Cardiac muscle cell (in vitro differentiated cells and primary cell): Measurements from ENCODE around the gene SGCE. TPM values are rescaled to one million over a fixed set of nuclear protein-coding genes. Genes with fewer than 3 reads are reported as not detected.

Experiments
- DNase-seq, 2 donors: peaks; one replicate each; pipeline versions ENCODE4 v3.0.0 to v3.0.0-alpha.2; 2010 to 2017; ENCODE audit warnings: low read depth in 1 of 2, low spot score in 1 of 2
- H3K27ac ChIP-seq: fragments of 200-600 bp; sonication (generic); 2 replicates; pipeline ENCODE4 v1.5.1; 2016
- H3K27me3 ChIP-seq: fragments of 200-600 bp; sonication (generic); 2 replicates; pipeline ENCODE4 v1.6.0; 2016; ENCODE audit warnings: control low read depth
- H3K36me3 ChIP-seq: fragments of 200-600 bp; sonication (generic); 2 replicates; pipeline ENCODE4 v1.5.1; 2016; ENCODE audit warnings: control low read depth
- H3K4me1 ChIP-seq: fragments of 200-600 bp; sonication (generic); 2 replicates; pipeline ENCODE4 v1.8.1; 2017; ENCODE audit warnings: low read depth, mild to moderate bottlenecking, mixed run types
- H3K4me3 ChIP-seq: fragments of 200-600 bp; sonication (generic); 2 replicates; pipeline ENCODE4 v1.5.1; 2016; ENCODE audit warnings: mild to moderate bottlenecking
- H3K9me3 ChIP-seq: fragments of 200-600 bp; sonication (generic); 2 replicates; pipeline ENCODE4 v1.5.1; 2017; ENCODE audit warnings: low read depth, mild to moderate bottlenecking, control low read depth
- CTCF ChIP-seq: IDR thresholded peaks from 2 replicates; pipeline ENCODE4 v1.5.1; 2012; ENCODE audit warnings: low read depth, mild to moderate bottlenecking, low read length
- polyA plus RNA-seq: library from polyadenylated mRNA; unstranded; fragments of >200 nt; fragmentation: Nextera tagmentation; extraction: Ambion mirVana; gene quantifications from 2 replicates; pipeline ENCODE4 v1.2.1, GENCODE V29; 2016
- total RNA-seq: library from RNA; depleted of rRNA; stranded (reverse); fragments of >200 nt; gene quantifications from 2 replicates; pipeline ENCODE4 v1.2.3, GENCODE V29; 2016

SGCE gene
- total and polyA plus RNA-seq, 2 experiments from 2014 or later, result 48.8 to 65.0 TPM

GRCh38 chr7:94579470-94579869 lies 76.5 kb downstream of the SGCE start:
- Histone ChIP-seq H3K27ac (no peak overlapping the region), H3K4me1 (no peaks in the 10 kb centered on the region), H3K27me3 (no peaks in the 10 kb centered on the region), H3K4me3 (no peak overlapping the region), H3K9me3 (no peaks in the 10 kb centered on the region), H3K36me3 (peaks cover 4% of the 10 kb centered on the region)
- no peak for DNase-seq
- no peak for TF ChIP-seq CTCF

- H3K36me3 ChIP-seq, result peaks cover 4% of the 10 kb centered on the region
- no peaks in the 10 kb centered on the region for H3K27me3 ChIP-seq
- no peaks in the 10 kb centered on the region for H3K9me3 ChIP-seq
- H3K4me3 ChIP-seq, result no peak overlapping the region
- TF ChIP-seq CTCF, result no peak
- DNase-seq, result no peak
- H3K27ac ChIP-seq, result no peak overlapping the region
- H3K4me1 ChIP-seq, result no peaks in the 10 kb centered on the region
Measured at GRCh38 chr7:94578614-94579013, 77.3 kb downstream of the SGCE start.

GRCh38 chr7:94577357-94577756 lies 78.6 kb downstream of the SGCE start:
- Histone ChIP-seq H3K27me3 (no peaks in the 10 kb centered on the region), H3K36me3 (peaks cover 4% of the 10 kb centered on the region), H3K9me3 (no peaks in the 10 kb centered on the region), H3K4me1 (no peaks in the 10 kb centered on the region), H3K27ac (no peak overlapping the region), H3K4me3 (no peak overlapping the region)
- no peak for TF ChIP-seq CTCF
- no peak for DNase-seq

- DNase-seq, result no peak
- Histone ChIP-seq H3K27me3 (no peaks in the 10 kb centered on the region), H3K27ac (no peak overlapping the region), H3K4me3 (no peak overlapping the region), H3K9me3 (no peaks in the 10 kb centered on the region), H3K36me3 (peaks cover 4% of the 10 kb centered on the region), H3K4me1 (no peaks in the 10 kb centered on the region)
- no peak for TF ChIP-seq CTCF
Measured at GRCh38 chr7:94576316-94576715, 79.6 kb downstream of the SGCE start.

GRCh38 chr7:94575646-94576045 lies 80.3 kb downstream of the SGCE start:
- H3K27ac ChIP-seq, result no peak overlapping the region
- TF ChIP-seq CTCF, result no peak

GRCh38 chr7:94571816-94572215 lies 84.1 kb downstream of the SGCE start:
- no peak for TF ChIP-seq CTCF
- H3K4me3 ChIP-seq, result no peak overlapping the region
- H3K4me1 ChIP-seq, result no peaks in the 10 kb centered on the region
- no peaks in the 10 kb centered on the region for H3K9me3 ChIP-seq
- no peaks in the 10 kb centered on the region for H3K36me3 ChIP-seq
- no peak overlapping the region for H3K27ac ChIP-seq
- no peaks in the 10 kb centered on the region for H3K27me3 ChIP-seq
- DNase-seq, result no peak

More at GRCh38 chr7:94575646-94576045, 80.3 kb downstream of the SGCE start:
- Histone ChIP-seq H3K27me3 (no peaks in the 10 kb centered on the region), H3K36me3 (peaks cover 4% of the 10 kb centered on the region), H3K4me3 (no peak overlapping the region), H3K4me1 (no peaks in the 10 kb centered on the region), H3K9me3 (no peaks in the 10 kb centered on the region)
- DNase-seq, result no peak
